RWPE1 (cell line): ENCODE measurements around the gene KCTD3.

ENCODE experiments used
- CTCF ChIA-PET: fragments of 350-600 bp; sonication (Branson Sonifier 250); formaldehyde crosslinking; extraction: SDS; loops from one replicate; lab custom pipeline; 2021; lab: Yijun Ruan, JAX
- POLR2A ChIA-PET: fragments of 400-600 bp; formaldehyde crosslinking; extraction: SDS; loops from one replicate; lab custom pipeline; 2020; ENCODE audit warnings: antibody characterized with exemption; ENCODE audit not compliant: low non-redundant PET; lab: Yijun Ruan, JAX
- DNase-seq: peaks from one replicate; pipeline ENCODE4 v3.0.0; 2012; ENCODE audit warnings: low spot score
- H3K27ac ChIP-seq: fragments of 450-650 bp; 2 replicates; pipeline ENCODE4 v1.5.1; 2017
- CTCF ChIP-seq: fragments of 450-650 bp; conservative IDR thresholded peaks from 2 replicates; pipeline ENCODE4 v1.5.1; 2017; ENCODE audit warnings: low read depth, mild to moderate bottlenecking

The KCTD3 gene

DNA sequence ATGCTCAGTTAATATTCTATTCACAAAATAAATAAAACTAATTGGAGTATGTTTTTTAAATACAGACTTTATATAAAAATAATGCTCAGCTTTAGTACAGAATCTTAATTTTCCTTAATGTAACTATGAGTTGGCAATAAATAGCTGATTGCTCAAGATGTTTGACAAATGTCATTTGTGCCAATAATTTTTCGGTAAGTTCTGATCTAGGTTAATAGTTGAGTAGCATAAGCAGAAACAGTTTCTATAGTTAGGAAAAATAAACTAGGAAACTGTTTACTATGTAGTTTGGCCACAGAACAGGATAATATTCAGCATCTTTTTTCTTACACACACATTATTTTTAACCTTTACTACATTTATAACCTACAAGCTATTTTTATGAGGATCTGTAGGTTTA, 40.3 kb downstream of the KCTD3 start:
- DNase-seq = no peak
- no peak for TF ChIP-seq CTCF
- ChIA-PET POLR2A (no interaction called here), CTCF (interaction anchor here (0.6 kb wide), 2 partner anchors 8 to 1158 kb away, joined by 3 to 4 read pairs; no protein-coding TSS in a partner anchor)
- no peak overlapping the region for H3K27ac ChIP-seq

DNA sequence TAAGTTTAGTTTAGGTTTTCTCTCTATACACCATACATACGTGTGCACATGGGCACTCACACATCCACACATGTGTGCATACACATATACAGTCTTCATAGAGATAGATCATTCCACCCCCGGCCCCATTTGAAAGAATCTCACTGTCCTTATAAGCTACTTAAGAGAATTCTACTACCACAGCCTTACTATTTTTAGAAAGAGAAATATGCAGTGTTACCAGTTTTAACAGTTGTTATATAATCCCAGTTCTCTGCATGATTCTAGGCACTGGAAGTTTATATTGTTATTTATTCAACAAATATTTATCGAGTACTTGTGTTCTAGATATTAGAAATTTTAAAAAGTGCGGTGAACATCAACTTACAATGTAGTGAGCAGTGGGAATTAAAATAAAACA, 41.5 kb downstream of the KCTD3 start:
- CTCF ChIA-PET = no interaction called here
- POLR2A ChIA-PET = no interaction called here
- no peak for DNase-seq
- no peak for TF ChIP-seq CTCF
- H3K27ac ChIP-seq = no peak overlapping the region

DNA sequence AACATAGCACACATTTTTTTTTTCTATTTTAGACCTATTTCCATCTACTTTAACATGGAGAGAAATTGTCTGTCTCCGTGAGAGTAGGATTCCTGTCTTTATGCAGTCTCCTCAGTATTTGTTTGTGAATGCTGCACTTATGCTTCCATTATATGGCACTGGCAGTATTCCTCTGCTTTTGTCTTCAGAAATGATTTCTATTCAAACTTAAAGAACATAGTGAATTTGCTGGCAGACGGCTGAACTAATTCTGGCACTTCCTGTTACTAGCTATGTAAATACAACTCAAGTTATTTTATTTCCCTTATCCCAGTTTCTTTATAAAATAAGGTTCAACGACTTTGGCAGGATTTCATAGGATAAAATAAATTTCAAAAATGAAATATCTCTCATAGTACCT, 45.3 kb downstream of the KCTD3 start:
- H3K27ac ChIP-seq = no peak overlapping the region
- POLR2A ChIA-PET = no interaction called here
- DNase-seq = no peak
- TF ChIP-seq CTCF = no peak
- CTCF ChIA-PET = no interaction called here

DNA sequence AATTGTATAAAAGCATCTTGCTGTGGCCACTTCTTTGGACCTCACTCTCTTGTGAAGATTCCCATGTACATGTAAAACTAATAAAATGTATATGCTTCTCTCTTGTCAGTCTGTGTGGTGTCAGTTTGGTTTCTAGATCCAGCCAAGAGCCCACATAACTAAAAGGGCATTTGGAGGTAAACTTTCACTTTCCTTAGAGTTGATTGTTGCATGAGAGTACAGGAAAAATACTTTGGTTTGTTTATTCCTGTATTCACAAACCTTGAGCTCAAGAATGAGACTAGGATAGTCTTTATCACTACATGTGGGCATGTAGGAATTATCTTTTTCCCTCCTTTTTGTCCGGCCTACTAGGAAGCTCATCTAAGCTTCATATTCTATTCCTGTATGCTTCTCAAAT, 50.9 kb downstream of the KCTD3 start:
- ChIA-PET CTCF (no interaction called here), POLR2A (no interaction called here)
- no peak for TF ChIP-seq CTCF

DNA sequence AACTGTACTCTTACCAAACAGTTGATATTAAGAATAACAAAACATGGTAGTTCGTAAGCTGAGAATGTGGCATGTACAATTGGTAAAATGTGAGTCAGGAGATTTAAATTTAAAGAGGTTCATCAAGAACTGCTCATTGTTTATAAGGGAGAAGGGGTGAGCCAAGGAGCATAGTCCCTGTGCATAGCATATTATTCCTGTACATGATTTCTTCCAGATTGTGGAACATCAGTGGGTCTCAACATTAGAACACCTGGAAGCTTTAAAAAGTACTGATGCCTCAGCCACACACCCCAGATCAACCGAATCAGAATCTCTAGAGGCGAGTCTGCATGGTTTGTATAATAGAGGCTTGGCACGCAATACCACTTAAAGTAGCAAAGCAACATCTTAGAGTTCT, 56.1 kb downstream of the KCTD3 start:
- POLR2A ChIA-PET = no interaction called here
- TF ChIP-seq CTCF = no peak

More for the DNA sequence above, 50.9 kb downstream of the KCTD3 start:
- no peak for DNase-seq
- no peak overlapping the region for H3K27ac ChIP-seq

DNA sequence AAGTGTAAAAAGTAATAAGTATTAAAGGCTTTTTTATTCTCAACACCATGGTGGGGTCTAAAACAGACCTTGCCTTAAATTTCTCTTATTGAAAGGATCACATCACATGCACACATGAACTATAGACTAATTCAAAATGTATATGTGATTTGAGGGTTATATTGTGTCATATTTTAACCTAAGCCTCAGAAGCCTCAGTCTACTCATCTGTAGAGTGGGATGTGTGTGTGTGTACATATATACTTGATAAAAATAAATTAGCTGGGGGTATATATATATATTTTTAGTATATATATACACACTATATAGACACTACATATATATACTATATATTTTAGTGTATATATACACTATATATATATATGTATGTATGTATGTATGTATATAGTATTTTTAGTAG, 58.8 kb downstream of the KCTD3 start:
- no peak for TF ChIP-seq CTCF
- ChIA-PET POLR2A (no interaction called here), CTCF (no interaction called here)
- no peak overlapping the region for H3K27ac ChIP-seq
- DNase-seq = no peak

More for the DNA sequence above, 56.1 kb downstream of the KCTD3 start:
- H3K27ac ChIP-seq = no peak overlapping the region
- CTCF ChIA-PET = no interaction called here
- DNase-seq = no peak

- DNase-seq = no peak
- ChIA-PET POLR2A (interaction anchor here (0.6 kb wide), 2 partner anchors 64 to 478 kb away, joined by 3 to 4 read pairs; partner anchors contain the start of gene KCTD3), CTCF (no interaction called here)
Observed at GRCh38 chr1:215631040-215631439, 63.9 kb downstream of the KCTD3 start.

More at GRCh38 chr1:215631040-215631439, 63.9 kb downstream of the KCTD3 start:
- no peak for TF ChIP-seq CTCF
- no peak overlapping the region for H3K27ac ChIP-seq
